NCI-H460 (cell line): ENCODE results near the gene ZDHHC14. TPM values are rescaled to one million over a fixed set of nuclear protein-coding genes. Genes with fewer than 3 reads are reported as not detected.

Experiments
- DNase-seq: peaks from one replicate; pipeline ENCODE4 v3.0.0-alpha.2; 2016; ENCODE audit warnings: low read depth; ENCODE audit errors: extremely low read depth
- total RNA-seq: library from RNA; depleted of rRNA; stranded (reverse); fragments of >200 nt; shearing (Covaris generic); gene quantifications from 2 replicates; pipeline ENCODE4 v1.2.3, GENCODE V29; 2014

The ZDHHC14 gene
- total RNA-seq, 1 experiment from 2014 or later, result 2.4 TPM

GRCh38 chr6:157486572-157486971 is 105.6 kb downstream of the ZDHHC14 start:
- DNase-seq, result no peak

GRCh38 chr6:157487110-157487773 is 106.3 kb downstream of the ZDHHC14 start:
- DNase-seq, result no peak

- DNase-seq, result no peak
These were observed 107.1 kb downstream of the ZDHHC14 start for GRCh38 chr6:157488058-157488457.

- no peak for DNase-seq
These were observed 107.7 kb downstream of the ZDHHC14 start for GRCh38 chr6:157488716-157489118.

- DNase-seq, result no peak
These were observed 109.8 kb downstream of the ZDHHC14 start for GRCh38 chr6:157490611-157491269.

GRCh38 chr6:157491571-157492232 is 110.7 kb downstream of the ZDHHC14 start:
- DNase-seq, result no peak

- DNase-seq, result no peak
These were observed 111.3 kb downstream of the ZDHHC14 start for GRCh38 chr6:157492249-157492648.

DNA sequence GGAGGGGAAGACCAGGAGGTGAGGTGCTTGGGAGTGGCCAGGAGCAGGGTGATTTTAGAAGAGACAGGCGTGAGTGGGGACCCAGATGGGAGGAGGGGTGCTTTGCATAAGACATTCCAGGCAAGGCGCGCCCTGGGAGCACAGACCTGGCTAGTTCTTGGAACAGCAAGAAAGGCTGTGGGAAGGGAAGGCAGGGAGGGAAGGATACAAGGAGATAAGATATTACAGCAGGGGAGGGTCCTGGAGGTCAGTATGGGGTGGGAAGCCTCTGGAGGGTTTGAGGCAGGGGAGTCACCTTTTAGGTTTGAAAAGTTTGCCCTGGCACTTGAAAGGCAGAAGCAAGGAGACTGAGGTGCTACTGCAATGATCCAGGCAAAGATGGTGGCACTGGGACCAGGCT is 111.8 kb downstream of the ZDHHC14 start:
- no peak for DNase-seq

- DNase-seq, result no peak
These were observed 112.2 kb downstream of the ZDHHC14 start for GRCh38 chr6:157493173-157493572.

DNA sequence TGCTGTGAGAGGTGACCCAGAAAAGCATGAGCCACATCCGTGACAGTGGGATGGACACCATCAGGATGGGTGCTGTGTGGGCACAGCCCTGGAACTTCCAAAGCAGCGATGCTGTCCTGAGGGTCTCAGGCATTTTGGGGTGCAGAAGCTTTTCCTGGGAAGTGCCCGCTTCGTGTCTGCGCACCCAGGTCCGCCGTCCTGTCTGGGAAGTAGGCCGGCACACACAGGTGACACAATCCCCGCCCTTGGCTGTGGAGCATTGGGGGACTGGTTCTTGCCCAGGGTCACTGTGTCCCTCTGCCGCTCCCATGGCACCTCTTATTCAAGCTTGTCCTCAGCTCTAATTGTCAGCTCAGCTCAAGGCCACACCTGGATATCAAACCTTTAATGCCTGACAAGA is 112.6 kb downstream of the ZDHHC14 start:
- no peak for DNase-seq

DNA sequence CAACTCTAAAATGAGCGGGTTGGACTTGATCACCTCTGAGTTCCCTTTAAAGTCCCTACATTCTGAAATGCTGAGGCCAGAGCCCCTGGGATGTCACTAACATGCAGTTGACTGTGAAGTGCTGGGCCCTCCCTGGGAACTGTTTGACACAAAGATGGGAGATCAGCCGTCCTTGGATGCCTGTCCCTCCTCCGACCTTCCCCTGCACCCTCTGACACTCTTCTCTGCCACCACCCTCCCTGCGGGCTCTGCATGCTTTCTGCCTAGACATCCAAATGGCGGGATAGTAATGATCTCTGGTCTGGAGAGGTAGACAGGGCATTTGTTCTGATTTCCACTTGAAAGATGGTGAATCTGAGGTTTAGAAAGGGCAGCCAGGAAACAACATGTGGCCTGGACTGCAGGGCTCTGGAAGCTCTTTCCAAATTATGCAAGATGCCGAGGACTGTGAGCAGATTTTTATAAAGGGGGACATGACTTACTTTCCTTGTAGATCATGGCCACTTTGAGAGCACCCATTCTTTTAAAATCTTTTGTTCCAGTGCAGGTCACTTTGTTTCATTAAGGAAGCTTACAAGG is 113.2 kb downstream of the ZDHHC14 start:
- no peak for DNase-seq

DNA sequence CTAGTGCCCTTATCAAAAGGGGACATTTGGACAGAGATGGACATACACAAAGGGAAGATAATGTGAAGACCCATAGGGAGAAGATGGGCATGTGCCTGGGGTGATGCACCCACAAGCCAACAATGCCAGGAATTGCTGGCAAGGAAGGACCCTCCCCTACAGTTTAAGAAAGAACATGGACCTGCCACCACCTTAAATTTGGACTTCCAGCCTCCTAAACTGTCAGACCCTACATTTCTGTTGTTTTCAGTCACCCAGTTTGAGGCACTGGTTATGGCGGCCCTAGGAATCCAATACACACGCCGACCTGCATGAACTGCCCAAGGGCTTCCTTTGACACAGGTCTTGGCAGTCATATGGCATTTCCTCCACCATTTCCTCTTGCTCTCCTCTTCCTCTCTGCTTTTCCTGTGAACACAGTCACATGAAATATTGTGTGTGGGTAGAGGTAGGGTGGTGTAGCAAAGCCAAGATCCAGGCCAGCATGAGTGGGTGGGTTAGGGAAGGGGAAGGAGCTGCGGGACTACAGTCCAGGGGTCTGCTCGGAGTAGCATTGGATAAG is 115.6 kb downstream of the ZDHHC14 start:
- DNase-seq, result no peak

GRCh38 chr6:157497579-157497978 is 116.6 kb downstream of the ZDHHC14 start:
- no peak for DNase-seq

DNA sequence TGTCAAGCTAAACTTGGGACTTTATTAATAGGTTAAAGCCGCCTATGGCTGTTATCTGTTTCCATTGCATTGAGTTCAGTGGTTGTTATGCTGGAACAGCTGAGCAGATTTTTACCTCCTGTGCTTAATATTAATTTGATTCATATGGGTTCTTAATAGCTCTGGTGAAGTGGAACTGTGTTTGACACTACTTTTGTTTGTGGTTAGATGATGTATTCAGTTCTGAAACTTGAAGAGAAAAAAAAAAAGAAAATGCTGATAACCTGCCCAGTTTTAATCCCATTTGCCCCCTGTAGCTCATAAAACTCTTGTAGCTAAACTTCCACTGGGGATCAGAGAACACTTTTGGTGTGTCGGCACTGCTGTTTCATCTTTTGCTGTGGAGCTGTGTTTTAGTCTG is 117.8 kb downstream of the ZDHHC14 start:
- no peak for DNase-seq

DNA sequence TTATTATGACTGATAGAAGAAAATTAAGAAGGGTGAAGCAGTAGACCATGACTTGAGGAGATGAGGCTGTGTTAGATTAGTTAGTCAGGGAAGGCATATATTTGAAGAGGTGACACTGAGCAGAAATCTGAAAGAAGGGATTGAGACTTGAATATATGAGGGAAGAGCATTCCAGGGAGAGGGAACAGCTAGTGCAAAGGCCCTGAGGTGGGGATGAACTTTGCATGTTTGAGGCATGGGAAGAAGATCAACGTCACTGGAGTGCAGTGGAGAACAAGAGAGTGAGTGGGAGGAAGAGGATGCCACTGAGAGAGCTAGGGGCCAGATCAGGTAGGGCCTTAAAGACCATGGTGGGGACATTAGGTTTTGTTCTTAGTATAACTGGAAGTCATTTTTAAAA is 119.0 kb downstream of the ZDHHC14 start:
- no peak for DNase-seq

- DNase-seq, result no peak
These were observed 122.2 kb downstream of the ZDHHC14 start for GRCh38 chr6:157503018-157503747.

GRCh38 chr6:157505912-157506491 is 125.0 kb downstream of the ZDHHC14 start:
- DNase-seq, result no peak

DNA sequence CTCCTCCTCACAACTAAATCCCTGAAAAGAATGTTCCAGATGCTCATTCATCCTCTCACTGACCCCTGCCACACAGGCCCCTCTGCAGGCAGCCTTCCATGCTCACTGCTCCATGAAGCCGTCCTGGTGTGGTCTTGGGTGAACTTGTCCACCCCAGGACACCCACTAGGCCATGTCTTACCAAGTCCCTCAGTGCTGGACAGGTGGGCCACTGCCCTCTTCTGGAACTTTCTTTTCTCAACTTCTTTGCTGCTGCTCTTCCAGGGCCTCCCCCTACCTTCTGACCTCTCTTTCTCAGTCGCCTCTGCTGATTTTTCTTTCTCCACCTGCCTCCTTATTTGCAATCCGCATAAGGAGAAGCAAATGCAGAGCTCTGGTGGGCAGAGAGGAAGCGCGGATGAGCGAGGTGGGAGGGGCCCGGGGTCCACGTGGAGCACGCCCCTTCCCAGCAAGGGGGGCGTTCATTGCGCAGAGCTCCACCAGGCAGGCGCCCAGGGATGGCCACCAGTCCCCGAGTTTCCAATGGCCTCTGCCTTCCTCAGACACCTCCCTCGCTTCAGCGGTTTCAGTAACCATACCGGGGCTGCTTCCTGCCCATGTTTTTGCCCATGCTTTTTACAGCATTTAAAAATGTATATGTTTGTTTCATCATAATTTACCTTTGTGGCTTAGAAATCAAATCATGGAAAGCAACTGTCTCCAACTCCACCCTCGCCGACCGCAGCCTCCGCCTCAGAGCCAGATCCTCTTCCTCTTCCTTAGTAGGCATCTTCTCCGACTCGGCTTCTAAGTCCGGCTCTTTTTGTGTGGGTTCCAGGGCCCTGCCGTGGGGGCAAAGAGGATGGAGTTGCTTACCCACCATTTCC is 129.6 kb downstream of the ZDHHC14 start:
- DNase-seq, result no peak

- DNase-seq, result no peak
These were observed 130.8 kb downstream of the ZDHHC14 start for GRCh38 chr6:157511682-157512381.
